Measurements from ENCODE around the gene PLA2R1.
"Not testable (repeated sequence)": the region's sequence is repeated elsewhere in the genome, so short reads cannot be mapped to it uniquely, and the experiment has no call there.

The PLA2R1 gene

DNA sequence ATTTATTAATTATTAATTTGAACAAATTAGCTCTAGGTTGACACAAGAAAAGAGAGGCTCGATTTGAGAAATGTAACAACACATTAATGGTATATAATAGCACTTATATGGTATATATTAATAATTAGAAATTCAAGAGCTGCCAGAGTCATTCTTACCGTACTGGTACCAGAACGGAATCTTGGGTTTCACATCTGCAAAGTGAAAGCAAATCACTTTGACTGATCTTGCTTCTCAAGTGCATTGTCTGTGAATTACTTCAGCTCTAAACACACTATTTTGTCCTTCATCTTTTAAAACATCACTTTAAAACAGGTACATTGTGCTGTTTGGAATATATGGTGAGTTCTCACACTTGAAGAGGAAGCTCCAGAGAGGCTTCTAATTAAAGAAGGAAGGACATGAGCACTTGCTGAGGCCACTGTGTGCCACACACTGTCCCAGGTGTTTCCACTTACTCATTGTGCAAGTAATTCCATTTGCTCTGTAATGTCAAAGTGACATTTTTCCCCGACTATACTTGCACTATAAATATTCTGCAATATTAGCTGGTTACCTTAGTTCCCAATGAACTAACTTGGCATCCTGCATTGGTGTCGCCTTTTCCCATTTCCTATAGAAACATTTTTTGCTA, 85.8 kb downstream of the PLA2R1 start:
- no peak for DNase-seq

DNA sequence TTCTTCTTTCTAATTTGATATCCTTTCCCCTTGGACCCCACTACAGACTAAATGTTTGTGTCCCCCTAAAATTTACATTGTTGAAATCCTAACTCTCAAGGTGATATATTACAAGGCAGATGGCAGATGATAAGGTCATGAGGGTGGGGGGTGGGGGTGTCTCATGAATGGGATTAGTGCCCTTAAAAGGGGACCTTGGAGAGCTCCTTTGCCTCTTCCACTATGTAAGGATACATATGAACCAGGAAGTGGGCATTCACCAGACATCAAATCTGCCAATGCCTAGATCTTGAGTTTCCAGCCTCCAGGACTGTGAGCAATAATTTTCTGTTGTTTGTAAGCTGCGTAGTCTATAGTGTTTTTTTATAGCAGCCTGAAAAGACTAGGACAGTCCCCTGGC, 89.1 kb downstream of the PLA2R1 start:
- DNase-seq, result no peak

DNA sequence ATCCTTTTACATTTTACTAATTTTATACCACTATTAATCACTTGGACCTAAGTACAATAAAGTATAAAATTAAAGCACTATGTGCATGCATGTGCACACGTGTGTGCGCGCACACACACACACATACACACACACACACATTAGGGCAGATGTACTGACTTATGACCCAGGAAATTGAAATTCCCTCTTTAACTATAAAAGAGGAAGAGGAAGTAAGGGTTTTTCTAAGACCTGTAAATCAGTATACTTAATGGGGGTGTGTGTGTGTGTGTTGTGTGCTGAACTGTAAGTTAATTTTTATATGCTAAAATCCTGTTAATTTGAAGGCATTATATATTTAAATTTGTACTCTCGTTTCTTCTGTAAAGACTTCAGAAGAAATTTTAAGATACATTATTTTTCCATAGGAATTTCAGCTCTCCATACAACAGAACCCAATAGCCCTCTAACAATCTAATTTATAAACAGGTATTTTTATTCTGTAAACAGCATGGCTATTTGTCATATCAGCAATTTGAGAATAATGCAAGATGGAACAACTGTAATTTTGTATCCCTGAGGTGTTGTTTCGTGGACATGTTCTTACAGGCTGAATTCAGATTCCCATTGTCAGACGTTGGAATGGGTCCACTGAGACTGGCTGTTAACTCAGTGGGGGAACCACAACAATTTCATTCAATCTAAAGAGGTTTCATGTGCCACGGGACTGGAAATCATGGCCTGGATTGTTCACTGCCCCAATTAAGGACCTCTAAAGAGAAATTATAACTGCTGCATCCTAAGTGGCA, 90.9 kb downstream of the PLA2R1 start:
- DNase-seq, result no peak

DNA sequence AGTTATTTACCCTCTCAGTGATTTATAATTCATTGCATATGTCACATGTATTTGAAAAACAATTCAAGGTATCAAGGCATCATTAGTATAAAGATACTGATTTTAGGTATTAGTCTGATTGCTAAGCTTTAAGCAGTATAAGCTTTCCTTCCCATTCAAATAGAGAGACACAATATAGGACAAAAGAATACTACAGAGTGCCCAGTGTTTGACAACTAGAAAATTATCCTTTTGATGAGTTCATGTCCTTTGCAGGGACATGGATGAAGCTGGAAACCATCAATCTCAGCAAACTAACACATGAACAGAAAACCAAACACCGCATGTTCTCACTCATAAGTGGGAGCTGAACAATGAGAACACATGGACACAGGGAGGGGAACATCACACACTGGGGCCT, 91.9 kb downstream of the PLA2R1 start:
- DNase-seq, result not testable (repeated sequence)

DNA sequence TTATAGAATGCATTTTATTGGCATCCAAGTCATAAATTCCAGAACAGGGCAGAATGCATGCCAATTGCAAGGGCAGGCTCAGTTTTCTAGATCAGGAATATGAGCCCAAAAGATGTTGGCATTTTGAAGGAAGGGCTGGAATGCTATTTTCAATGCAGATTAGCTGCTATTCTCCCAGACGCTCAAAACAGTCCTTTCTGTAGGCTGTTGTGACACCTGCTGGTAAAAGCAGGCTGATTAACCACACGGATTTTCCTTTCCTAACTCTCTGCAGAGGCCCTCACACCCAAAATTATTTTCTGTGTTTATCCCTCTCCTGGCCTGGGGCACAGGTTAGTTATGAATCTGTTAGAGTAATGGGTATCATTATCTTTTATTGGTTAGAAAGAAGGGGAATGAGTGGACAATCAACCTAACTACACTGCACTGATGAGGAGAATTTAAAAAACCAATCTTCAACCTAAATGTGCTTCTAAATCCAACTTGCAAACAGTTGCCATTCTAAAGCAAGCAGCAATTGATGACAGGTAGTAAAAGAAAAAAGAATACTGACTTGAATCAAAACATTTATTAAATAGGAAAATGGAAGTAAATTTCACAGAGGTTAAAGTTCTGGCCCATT, 94.0 kb downstream of the PLA2R1 start:
- DNase-seq, result no peak

DNA sequence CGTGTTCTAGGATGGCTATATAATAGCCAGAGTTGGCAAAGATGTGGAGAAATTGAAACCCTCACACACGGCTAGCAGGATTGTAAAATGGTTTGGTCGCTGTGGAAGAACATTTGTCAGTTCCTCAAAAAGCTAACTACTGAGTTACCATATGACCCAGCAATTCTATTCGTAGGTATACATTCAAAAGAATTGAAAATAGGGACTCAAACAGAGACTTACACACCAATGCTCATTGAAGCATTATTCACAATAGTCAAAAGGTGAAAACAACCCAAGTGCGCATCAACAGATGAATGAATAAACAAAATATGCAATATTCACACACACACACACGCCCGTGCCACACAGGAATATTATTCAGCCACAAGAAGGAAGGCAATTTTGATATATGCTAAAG, 98.7 kb downstream of the PLA2R1 start:
- DNase-seq, result no peak

GRCh38 chr2:159962513-159962912, 99.9 kb downstream of the PLA2R1 start:
- not testable (repeated sequence) for DNase-seq

DNA sequence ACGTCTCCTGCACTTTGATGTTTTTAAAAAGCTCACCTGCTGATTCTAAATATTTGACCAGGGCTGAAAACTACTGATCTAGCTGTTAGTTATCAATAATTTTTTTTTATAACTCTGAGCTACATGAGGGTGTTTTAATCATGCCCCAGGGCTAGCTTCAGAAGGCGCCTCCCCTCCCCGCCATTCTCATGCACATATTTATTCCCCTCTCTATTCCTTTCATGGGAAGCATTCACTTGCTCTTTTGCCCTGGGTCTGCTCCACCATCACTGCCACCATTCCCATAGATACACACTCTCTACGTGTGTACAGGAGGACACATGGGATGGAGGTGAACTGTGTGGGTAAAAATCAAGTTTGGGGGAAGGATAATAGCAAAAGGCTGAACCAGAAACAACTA, 101.0 kb downstream of the PLA2R1 start:
- DNase-seq, result no peak

DNA sequence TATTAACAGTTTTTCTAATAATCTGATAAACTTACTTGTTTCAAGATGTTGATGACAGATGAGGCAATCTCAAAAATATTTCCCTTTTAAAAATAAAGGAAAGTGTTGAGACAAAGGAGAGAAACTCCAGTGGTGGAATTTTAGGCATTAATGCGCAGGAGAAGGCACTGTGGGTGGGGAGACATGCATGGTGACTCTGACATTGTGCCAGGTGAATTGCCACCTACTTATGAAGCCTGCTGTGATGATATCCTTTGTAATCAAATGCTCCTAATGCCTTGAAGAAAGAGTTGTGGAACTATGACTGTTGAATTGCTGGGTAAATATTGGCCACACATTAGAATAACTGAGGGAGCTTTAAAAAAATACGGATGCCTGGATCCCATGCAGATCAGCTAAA, 101.4 kb downstream of the PLA2R1 start:
- no peak for DNase-seq

DNA sequence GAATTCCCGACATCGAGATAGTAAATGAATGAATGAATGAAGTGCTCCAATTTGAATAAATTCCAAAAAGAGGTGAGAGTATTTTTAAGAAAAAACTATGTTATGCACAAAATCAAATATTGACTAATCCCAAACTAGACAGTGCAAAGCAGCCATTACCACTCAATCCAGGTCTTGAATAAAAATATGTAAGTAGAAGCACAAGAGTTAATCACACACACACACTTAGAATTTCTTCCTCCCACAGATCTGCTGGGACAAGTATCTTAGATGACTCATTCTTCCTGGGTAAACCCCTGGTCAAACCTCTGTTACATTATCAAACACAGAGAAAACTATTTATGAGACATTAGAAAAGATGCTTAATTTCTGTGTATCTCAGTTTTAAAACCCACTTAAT, 102.0 kb downstream of the PLA2R1 start:
- DNase-seq, result no peak

- DNase-seq, result no peak
These were observed 103.3 kb downstream of the PLA2R1 start for GRCh38 chr2:159959136-159959535.

DNA sequence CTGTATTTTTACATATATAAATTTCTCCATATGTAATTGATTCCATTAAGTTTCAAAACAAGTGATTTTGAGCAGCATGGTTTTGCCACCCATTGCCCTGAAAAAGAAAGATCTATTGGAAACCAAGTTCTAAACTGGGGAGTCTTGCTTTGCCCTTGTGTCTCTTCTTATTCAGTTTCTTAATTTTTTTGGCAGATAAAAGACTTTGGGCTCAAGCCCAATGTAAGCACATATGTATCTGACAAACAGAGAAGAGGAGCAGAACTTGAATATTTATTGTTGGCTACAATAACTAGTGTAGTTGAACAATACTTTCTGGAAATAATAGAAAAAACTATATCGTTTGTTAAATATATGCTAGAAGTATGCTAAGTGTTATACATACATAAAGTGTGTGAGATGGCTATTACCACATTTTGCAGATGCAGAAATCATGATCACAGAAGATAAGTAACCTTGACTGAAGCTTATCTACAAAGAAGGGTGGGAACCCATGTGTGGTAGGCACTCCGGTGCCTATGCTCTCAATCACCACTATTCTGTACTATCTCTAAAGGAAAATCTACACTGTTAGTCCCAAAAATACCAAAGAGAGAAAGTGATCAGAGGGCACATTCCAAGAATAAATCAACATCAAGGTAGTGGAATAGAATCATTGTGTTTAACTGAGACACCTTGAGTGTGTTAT, 109.1 kb downstream of the PLA2R1 start:
- DNase-seq, result no peak

- no peak for DNase-seq
These were observed 116.0 kb downstream of the PLA2R1 start for GRCh38 chr2:159946326-159946999.

- DNase-seq, result no peak
These were observed 117.5 kb downstream of the PLA2R1 start for GRCh38 chr2:159944874-159945273.

DNA sequence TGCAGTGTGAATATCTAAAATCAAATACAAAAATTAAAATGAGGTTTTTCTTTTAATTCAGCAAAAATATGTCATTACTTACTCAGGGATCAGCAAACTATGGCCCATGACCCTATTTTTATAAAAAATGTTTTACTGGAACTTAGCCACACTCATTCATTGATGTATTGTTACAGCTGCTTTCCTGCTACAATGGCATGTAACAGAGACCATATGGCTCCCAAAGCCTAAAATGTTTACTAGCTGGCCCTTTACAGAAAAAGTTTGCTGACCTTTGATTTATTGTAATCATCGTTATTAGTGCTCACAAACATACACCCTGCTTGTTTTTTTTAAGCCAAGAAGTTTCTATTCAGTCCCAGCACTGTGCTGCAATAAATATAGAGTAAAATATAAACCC, 120.3 kb downstream of the PLA2R1 start:
- no peak for DNase-seq

- no peak for DNase-seq
These were observed 120.7 kb downstream of the PLA2R1 start for GRCh38 chr2:159941729-159942128.

GRCh38 chr2:159939946-159940345, 122.5 kb downstream of the PLA2R1 start:
- no peak for DNase-seq

GRCh38 chr2:159938395-159938794, 124.0 kb downstream of the PLA2R1 start:
- no peak for DNase-seq

DNA sequence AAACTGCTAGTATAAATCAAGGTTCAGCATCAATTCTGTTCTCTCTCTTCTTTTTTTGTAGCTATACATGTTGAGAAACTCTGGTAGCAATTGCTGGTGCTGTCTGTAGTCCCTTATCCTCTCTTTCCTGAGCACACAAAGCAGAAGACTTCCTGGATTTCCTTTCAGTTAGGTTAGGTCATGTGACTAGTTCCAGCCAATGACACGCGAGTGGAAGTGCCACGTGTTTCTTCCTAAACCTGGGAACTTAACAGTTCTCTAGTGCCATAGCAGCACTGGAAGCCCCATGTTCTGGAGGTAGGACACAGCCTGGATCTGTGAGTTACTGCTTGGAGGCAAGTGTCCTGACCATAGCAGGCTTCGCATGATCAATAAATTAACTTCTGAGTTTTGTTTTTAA, 125.9 kb downstream of the PLA2R1 start:
- no peak for DNase-seq

DNA sequence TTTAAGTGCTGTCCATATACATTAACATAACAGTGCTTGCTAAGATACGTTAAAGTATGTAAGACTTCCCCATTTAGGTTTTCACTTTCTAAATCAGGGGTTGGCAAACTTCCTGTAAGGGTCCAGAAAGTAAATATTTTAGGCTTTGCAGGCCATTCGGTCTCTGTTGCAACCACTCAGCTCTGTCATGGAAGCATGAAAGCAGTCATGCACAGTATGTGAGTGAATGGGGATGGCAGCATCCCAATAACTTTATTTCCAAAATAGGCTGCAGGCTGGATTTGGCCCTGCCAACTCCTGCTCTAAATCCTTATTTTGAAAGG, 128.7 kb downstream of the PLA2R1 start:
- DNase-seq, result no peak

- DNase-seq, result no peak
These were observed 129.2 kb downstream of the PLA2R1 start for GRCh38 chr2:159933040-159933726.

GRCh38 chr2:159926695-159927094, 135.7 kb downstream of the PLA2R1 start:
- no peak for DNase-seq

- DNase-seq, result no peak
These were observed 136.4 kb downstream of the PLA2R1 start for GRCh38 chr2:159925975-159926374.
